Measurements from ENCODE around the gene CNTN4.

DNA sequence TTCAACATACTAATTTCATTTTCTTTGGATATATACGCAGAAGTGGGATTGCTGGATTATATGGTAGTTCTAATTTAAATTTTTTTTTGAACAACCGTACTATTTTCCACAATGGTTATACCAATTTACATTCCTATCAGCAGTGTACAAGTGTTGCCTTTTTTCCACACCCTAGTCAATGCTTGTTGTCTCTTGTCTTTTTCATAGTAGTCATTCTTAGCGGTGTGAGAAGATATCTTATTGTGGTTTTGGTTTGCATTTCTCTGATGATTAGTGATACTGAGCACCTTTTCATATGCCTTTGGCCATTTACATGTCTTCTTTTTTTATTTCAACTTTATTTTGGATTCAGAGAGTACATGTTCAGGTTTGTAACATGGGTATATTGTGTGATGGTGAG is 858.4 kb downstream of the CNTN4 start:
- TF ChIP-seq, protein P1, sequence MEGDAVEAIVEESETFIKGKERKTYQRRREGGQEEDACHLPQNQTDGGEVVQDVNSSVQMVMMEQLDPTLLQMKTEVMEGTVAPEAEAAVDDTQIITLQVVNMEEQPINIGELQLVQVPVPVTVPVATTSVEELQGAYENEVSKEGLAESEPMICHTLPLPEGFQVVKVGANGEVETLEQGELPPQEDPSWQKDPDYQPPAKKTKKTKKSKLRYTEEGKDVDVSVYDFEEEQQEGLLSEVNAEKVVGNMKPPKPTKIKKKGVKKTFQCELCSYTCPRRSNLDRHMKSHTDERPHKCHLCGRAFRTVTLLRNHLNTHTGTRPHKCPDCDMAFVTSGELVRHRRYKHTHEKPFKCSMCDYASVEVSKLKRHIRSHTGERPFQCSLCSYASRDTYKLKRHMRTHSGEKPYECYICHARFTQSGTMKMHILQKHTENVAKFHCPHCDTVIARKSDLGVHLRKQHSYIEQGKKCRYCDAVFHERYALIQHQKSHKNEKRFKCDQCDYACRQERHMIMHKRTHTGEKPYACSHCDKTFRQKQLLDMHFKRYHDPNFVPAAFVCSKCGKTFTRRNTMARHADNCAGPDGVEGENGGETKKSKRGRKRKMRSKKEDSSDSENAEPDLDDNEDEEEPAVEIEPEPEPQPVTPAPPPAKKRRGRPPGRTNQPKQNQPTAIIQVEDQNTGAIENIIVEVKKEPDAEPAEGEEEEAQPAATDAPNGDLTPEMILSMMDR (IDR thresholded peaks at IDR 0.05): no peak
- TF ChIP-seq POLR2AphosphoS5 (IDR thresholded peaks at IDR 0.05): no peak
- TF ChIP-seq POLR2A (IDR thresholded peaks at IDR 0.05): no peak

All from gastroesophageal sphincter (tissue), 3 donors.